ENCODE results near the gene AHCYL2. TPM values are rescaled to one million over a fixed set of nuclear protein-coding genes. Genes with fewer than 3 reads are reported as not detected.

AHCYL2 gene
- total RNA-seq, 1 experiment from 2014 or later, result 17.0 TPM

DNA sequence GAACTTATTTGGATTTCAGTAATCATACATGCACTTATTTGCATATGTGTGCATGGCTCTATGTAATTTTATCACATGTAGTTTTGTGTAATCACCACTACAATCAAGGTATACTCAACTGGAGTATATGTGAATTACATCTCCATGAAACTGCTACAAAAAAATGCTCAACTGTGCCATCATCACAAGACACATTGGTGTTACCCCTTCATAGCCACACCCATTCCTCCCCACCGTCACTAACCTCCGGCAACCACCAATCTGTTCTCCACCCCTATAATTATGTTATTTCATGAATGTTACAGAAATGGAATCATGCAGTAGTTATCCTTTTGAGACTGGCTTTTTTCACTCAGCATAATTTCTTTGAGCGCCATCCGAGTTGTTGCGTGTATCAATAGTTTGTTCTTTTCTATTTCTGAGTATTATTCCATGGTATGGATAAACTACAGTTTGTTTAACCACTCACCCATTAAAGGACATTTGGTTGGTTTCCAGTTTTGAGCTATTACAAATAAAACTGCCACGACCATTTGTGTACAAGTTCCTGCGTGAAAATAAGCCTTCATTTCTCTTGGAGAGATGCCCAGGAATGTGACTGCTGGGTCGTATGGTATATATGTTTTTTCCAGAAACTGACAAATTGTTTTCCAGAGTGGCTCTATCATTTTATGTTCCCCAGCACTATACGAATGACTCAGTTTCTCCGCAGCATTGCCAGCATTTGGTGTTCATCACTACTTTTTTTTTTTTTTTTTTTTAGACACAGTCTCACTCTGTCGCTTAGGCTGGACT is 47.7 kb upstream of the AHCYL2 start (continued):
- TF ChIP-seq EZH2phosphoT487 (IDR thresholded peaks at IDR 0.05; ENCODE audit: borderline replicate concordance), result no peak
- no peak for TF ChIP-seq POLR2A (IDR thresholded peaks at IDR 0.05; ENCODE audit: borderline replicate concordance, extremely low read depth, insufficient read depth, insufficient read length)
- TF ChIP-seq, protein P1, sequence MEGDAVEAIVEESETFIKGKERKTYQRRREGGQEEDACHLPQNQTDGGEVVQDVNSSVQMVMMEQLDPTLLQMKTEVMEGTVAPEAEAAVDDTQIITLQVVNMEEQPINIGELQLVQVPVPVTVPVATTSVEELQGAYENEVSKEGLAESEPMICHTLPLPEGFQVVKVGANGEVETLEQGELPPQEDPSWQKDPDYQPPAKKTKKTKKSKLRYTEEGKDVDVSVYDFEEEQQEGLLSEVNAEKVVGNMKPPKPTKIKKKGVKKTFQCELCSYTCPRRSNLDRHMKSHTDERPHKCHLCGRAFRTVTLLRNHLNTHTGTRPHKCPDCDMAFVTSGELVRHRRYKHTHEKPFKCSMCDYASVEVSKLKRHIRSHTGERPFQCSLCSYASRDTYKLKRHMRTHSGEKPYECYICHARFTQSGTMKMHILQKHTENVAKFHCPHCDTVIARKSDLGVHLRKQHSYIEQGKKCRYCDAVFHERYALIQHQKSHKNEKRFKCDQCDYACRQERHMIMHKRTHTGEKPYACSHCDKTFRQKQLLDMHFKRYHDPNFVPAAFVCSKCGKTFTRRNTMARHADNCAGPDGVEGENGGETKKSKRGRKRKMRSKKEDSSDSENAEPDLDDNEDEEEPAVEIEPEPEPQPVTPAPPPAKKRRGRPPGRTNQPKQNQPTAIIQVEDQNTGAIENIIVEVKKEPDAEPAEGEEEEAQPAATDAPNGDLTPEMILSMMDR (IDR thresholded peaks at IDR 0.05 in 2 of 3, conservative IDR thresholded peaks at IDR 0.05 in 1 of 3; ENCODE audit: borderline replicate concordance in 1 of 3, insufficient read depth in 1 of 3, low read depth in 2 of 3, low read length in 2 of 3), result no peak
- TF ChIP-seq, protein P2, sequence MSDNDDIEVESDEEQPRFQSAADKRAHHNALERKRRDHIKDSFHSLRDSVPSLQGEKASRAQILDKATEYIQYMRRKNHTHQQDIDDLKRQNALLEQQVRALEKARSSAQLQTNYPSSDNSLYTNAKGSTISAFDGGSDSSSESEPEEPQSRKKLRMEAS (IDR thresholded peaks at IDR 0.05), result no peak

DNA sequence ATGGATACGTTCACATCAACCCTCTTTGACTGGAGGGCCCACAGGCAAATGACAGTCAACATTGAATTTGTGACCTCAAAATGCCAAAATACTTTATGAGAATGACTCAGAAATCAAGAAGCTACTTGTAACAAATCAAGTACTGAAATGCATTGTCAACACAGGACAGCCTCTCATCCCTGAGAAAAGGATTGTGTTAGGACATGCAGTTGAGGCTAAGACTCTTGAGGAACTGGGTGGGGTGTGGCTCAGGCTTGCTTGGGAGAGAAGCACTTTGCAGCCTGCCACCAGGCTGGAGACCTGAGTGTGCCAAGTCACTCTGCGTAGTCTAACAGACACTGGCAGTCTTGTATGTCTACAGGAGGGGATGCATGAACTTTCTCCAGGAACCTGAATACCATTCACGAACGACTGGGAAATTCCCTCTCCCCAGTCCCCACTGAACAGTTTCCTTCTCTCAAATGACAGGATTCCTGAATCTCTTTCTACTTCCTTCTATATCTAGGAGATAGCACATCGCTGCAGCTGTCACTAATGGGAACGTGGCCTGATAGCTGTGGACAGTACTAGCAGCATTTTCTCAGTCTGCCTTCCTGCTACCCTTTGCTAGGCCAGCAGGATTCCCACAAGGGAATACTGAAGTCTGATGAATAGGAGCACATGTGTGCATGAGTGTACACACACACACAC is 39.7 kb upstream of the AHCYL2 start:
- H3K9me2 ChIP-seq (ENCODE audit: insufficient read depth), result no peaks in the 10 kb centered on the region
- no peaks in the 10 kb centered on the region for H4K20me1 ChIP-seq (ENCODE audit: insufficient read depth)
- ATAC-seq, result no peak
- H3K9me3 ChIP-seq (ENCODE audit: control insufficient read depth in 1 of 2, insufficient read depth in 1 of 2, low read depth in 1 of 2, low read length in 2 of 2), result no peaks in the 10 kb centered on the region
- ChIA-PET RAD21 (ENCODE audit: low non-redundant PET in 1 of 2, low total read pairs in 2 of 2, uncharacterized antibody in 2 of 2, unreplicated experiment in 2 of 2) (no interaction called here), CTCF (no interaction called here), POLR2A (no interaction called here)
- H3K27me3 ChIP-seq (ENCODE audit: insufficient read depth, low read length), result no peaks in the 10 kb centered on the region
- no peaks in the 10 kb centered on the region for H3K79me2 ChIP-seq (ENCODE audit: insufficient read depth, low read length)
- H3K4me2 ChIP-seq (ENCODE audit: low read length), result no peak overlapping the region
- H3K36me3 ChIP-seq (ENCODE audit: control insufficient read depth in 1 of 2, insufficient read depth in 2 of 2, low read length in 2 of 2), result no peaks in the 10 kb centered on the region
- BruUV-seq (replicated peaks), result no TSS peak
- H3K27ac ChIP-seq (ENCODE audit: low read depth, low read length), result no peak overlapping the region
- TF ChIP-seq POLR2AphosphoS5 (IDR thresholded peaks at IDR 0.05; ENCODE audit: low read depth, low read length) (no peak), SIN3A (IDR thresholded peaks at IDR 0.05; ENCODE audit: low read depth) (no peak), SP1 (IDR thresholded peaks at IDR 0.05; ENCODE audit: low read depth) (no peak)
- TF ChIP-seq, protein P2 (IDR thresholded peaks at IDR 0.05), result no peak
- TF ChIP-seq, protein P1 (IDR thresholded peaks at IDR 0.05 in 2 of 3, conservative IDR thresholded peaks at IDR 0.05 in 1 of 3; ENCODE audit: borderline replicate concordance in 1 of 3, insufficient read depth in 1 of 3, low read depth in 2 of 3, low read length in 2 of 3), result no peak
- no peak overlapping the region for H2AFZ ChIP-seq (ENCODE audit: low read depth, low read length, poor library complexity, severe bottlenecking)
- intact Hi-C loops (cut with micrococcal nuclease), result no loop called here
- peaks cover 0 to 12% of the 10 kb centered on the region in 2 experiments; a peak in 1 of 4 replicates for H3K4me1 ChIP-seq (ENCODE audit: control insufficient read depth in 1 of 2, insufficient read depth in 2 of 2, low read length in 2 of 2)
- DNase-seq (ENCODE audit: low read depth, low spot score), result no peak
- no peak overlapping the region for H3K4me3 ChIP-seq (replicated peaks in 1 of 2; ENCODE audit: low read depth in 1 of 2, low read length in 2 of 2)
- H3K9ac ChIP-seq (ENCODE audit: low read length), result no peak overlapping the region

All from HCT116 (cell line).